CD4-positive, alpha-beta T cell (primary cell): ENCODE results near the gene VAPB. TPM values are rescaled to one million over a fixed set of nuclear protein-coding genes. Genes with fewer than 3 reads are reported as not detected.

Experiments used
- ATAC-seq: fragments of 200-7000 bp; cut with Tn5 transposase; one replicate; pipeline ENCODE4 v1.10.0; 2022; ENCODE audit warnings: mild to moderate bottlenecking; ENCODE audit not compliant: poor library complexity
- CTCF ChIA-PET: fragments of 350-600 bp; sonication (Branson Sonifier 250); formaldehyde crosslinking; loops from one replicate; lab custom pipeline; 2021; ENCODE audit warnings: antibody characterized with exemption, inconsistent platforms; lab: Charles Lee
- POLR2A ChIA-PET: fragments of 350-600 bp; sonication (Branson Sonifier 250); formaldehyde crosslinking; loops from one replicate; lab custom pipeline; 2021; ENCODE audit warnings: antibody characterized with exemption, inconsistent platforms; lab: Charles Lee
- DNase-seq, 14 experiments: peaks; one replicate each; pipeline ENCODE4 v3.0.0-alpha.2; 2013 to 2020; ENCODE audit warnings: mixed read lengths in 2 of 14
- H3K27ac ChIP-seq, 2 donors: one replicate each; pipeline versions ENCODE4 v1.5.1 to v1.7.0; 2013; ENCODE audit warnings: low read length in 2 of 2, low read depth in 1 of 2, mild to moderate bottlenecking in 1 of 2
- H3K27me3 ChIP-seq, 2 experiments: 1 replicate in 1 of 2; 2 replicates in 1 of 2; pipeline versions ENCODE4 v1.6.1 to v1.7.0; 2013; ENCODE audit warnings: low read length in 2 of 2, control low read depth in 1 of 2, mild to moderate bottlenecking in 1 of 2, moderate library complexity in 1 of 2; ENCODE audit not compliant: insufficient read depth in 2 of 2, control insufficient read depth in 1 of 2
- H3K36me3 ChIP-seq: one replicate; pipeline ENCODE4 v1.6.1; 2013; ENCODE audit warnings: low read length, control low read depth; ENCODE audit not compliant: insufficient read depth
- H3K4me1 ChIP-seq: one replicate; pipeline ENCODE4 v1.6.1; 2013; ENCODE audit warnings: low read length, control low read depth; ENCODE audit not compliant: insufficient read depth
- H3K4me3 ChIP-seq: one replicate; pipeline ENCODE4 v1.5.1; 2013; ENCODE audit warnings: mild to moderate bottlenecking, low read length, moderate library complexity
- H3K9me3 ChIP-seq, 2 experiments: 1 replicate in 1 of 2; 2 replicates in 1 of 2; pipeline versions ENCODE4 v1.6.1 to v1.7.0; 2013; ENCODE audit warnings: low read length in 2 of 2, mild to moderate bottlenecking in 2 of 2, control low read depth in 1 of 2, moderate library complexity in 1 of 2; ENCODE audit not compliant: control insufficient read depth in 1 of 2, insufficient read depth in 1 of 2
- H3K27ac Mint-ChIP-seq: one replicate; pipeline ENCODE4 v1.8.0; 2020; ENCODE audit warnings: mixed read lengths
- H3K27me3 Mint-ChIP-seq: one replicate; pipeline ENCODE4 v1.8.0; 2021; ENCODE audit warnings: mixed read lengths
- H3K36me3 Mint-ChIP-seq: one replicate; pipeline ENCODE4 v1.8.0; 2021; ENCODE audit warnings: low read depth, mixed read lengths
- H3K4me1 Mint-ChIP-seq: one replicate; pipeline ENCODE4 v1.8.0; 2021; ENCODE audit warnings: low read depth, mixed read lengths
- H3K4me3 Mint-ChIP-seq: one replicate; pipeline ENCODE4 v1.8.0; 2020; ENCODE audit warnings: mild to moderate bottlenecking, mixed read lengths
- H3K9me3 Mint-ChIP-seq: one replicate; pipeline ENCODE4 v1.8.0; 2020; ENCODE audit warnings: mixed read lengths
- intact Hi-C, 2 experiments: fragments of 100-400 bp; cut with DNase I in 1 of 2; cut with micrococcal nuclease in 1 of 2; formaldehyde crosslinking; loops; one replicate each; pipeline versions ENCODE4 v1.15.1 to v1.9.0; 2023 to 2025; cut with DNase I, micrococcal nuclease
- total RNA-seq, 174 experiments: library from RNA in 2 of 174; stranded (reverse) in 2 of 174; gene quantifications; one replicate each; pipeline ENCODE4 v1.2.3 and lab custom pipeline; 2021 to 2026
- TF ChIP-seq, protein P1 (sequence below): fragments of 200-600 bp; IDR thresholded peaks from one replicate; pipeline ENCODE4 v1.8.0; 2022; ENCODE audit warnings: antibody characterized with exemption, mild to moderate bottlenecking

VAPB gene
- total RNA-seq, 2 experiments from 2014 or later, result 25.2 to 29.4 TPM

GRCh38 chr20:58390659-58391035 is 1.6 kb downstream of the VAPB start:
- H3K9me3 ChIP-seq, result no peaks in the 10 kb centered on the region
- ATAC-seq (no peak), DNase-seq (no peak)
- H3K27me3 ChIP-seq, result no peaks in the 10 kb centered on the region
- H3K36me3 ChIP-seq, result peaks cover 28% of the 10 kb centered on the region
- CTCF ChIA-PET, result interaction anchor here (1.4 kb wide), 1 partner anchor 153 kb away, joined by 3 read pairs; no protein-coding TSS in a partner anchor
- no peaks in the 10 kb centered on the region for H3K9me3 Mint-ChIP-seq
- intact Hi-C loops, result loop anchor here (2.0 to 10.0 kb wide), 4 partner anchors 54 to 1996 kb away; partner anchors contain the start of genes AURKA (in 1 of the 2), CSTF1 (in 1 of the 2) and RAB22A (in 1 of the 2)
- POLR2A ChIA-PET, result no interaction called here
- peaks cover 48% of the 10 kb centered on the region for H3K36me3 Mint-ChIP-seq
- peak overlapping the region; percentile 92 for H3K27ac Mint-ChIP-seq
- no peak overlapping the region for H3K4me3 ChIP-seq
- no peaks in the 10 kb centered on the region for H3K27me3 Mint-ChIP-seq
- peak overlapping the region in 1 of 2 donors; percentile 28 for H3K27ac ChIP-seq
- peaks cover 60% of the 10 kb centered on the region for H3K4me1 Mint-ChIP-seq
- H3K4me1 ChIP-seq, result peaks cover 33% of the 10 kb centered on the region
- TF ChIP-seq, protein P1, sequence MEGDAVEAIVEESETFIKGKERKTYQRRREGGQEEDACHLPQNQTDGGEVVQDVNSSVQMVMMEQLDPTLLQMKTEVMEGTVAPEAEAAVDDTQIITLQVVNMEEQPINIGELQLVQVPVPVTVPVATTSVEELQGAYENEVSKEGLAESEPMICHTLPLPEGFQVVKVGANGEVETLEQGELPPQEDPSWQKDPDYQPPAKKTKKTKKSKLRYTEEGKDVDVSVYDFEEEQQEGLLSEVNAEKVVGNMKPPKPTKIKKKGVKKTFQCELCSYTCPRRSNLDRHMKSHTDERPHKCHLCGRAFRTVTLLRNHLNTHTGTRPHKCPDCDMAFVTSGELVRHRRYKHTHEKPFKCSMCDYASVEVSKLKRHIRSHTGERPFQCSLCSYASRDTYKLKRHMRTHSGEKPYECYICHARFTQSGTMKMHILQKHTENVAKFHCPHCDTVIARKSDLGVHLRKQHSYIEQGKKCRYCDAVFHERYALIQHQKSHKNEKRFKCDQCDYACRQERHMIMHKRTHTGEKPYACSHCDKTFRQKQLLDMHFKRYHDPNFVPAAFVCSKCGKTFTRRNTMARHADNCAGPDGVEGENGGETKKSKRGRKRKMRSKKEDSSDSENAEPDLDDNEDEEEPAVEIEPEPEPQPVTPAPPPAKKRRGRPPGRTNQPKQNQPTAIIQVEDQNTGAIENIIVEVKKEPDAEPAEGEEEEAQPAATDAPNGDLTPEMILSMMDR, result no peak
- H3K4me3 Mint-ChIP-seq, result peak overlapping the region; percentile 96

GRCh38 chr20:58392286-58392685 is 3.3 kb downstream of the VAPB start:
- ATAC-seq, result no peak
- no peaks in the 10 kb centered on the region for H3K9me3 Mint-ChIP-seq
- H3K4me1 Mint-ChIP-seq, result peaks cover 76% of the 10 kb centered on the region
- H3K36me3 Mint-ChIP-seq, result peaks cover 59% of the 10 kb centered on the region
- peaks cover 28% of the 10 kb centered on the region for H3K36me3 ChIP-seq
- CTCF ChIA-PET, result no interaction called here
- POLR2A ChIA-PET, result interaction anchor here (0.6 kb wide), 1 partner anchor 27 kb away, joined by 4 read pairs; no protein-coding TSS in a partner anchor
- intact Hi-C loops, result loop anchor here (5.0 to 10.0 kb wide), 3 partner anchors 53 to 1997 kb away; partner anchors contain the start of genes AURKA (in 1 of the 2) and CSTF1 (in 1 of the 2)
- peak overlapping the region; percentile 92 for H3K27ac Mint-ChIP-seq
- peak overlapping the region; percentile 62 for H3K4me3 Mint-ChIP-seq
- no peaks in the 10 kb centered on the region for H3K27me3 Mint-ChIP-seq
- no peak overlapping the region for H3K27ac ChIP-seq
- no peak for DNase-seq
- H3K4me1 ChIP-seq, result peaks cover 42% of the 10 kb centered on the region
- no peaks in the 10 kb centered on the region for H3K27me3 ChIP-seq
- no peak overlapping the region for H3K4me3 ChIP-seq
- TF ChIP-seq, protein P1, result no peak
- H3K9me3 ChIP-seq, result no peaks in the 10 kb centered on the region

DNA sequence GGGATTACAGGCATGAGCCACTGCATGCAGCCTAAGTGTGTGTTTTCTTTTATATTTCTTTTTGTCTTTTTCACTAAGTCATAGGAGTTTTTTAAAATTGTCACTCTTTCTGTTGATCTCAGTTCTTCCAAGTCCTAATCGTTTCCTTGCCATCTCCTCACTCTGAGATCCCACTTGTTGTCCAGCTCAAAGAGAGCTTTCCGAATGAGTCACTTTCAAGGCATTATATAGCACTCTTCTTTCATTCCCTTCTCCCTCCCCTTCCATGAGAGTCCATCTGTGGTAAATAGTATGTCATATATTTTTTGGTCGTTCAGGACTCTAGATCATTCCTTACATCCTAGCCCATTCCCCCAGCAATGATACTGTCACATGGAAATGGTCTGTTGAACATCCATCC is 4.3 kb downstream of the VAPB start:
- Mint-ChIP-seq H3K27me3 (no peaks in the 10 kb centered on the region), H3K4me3 (peak overlapping the region; percentile 7), H3K4me1 (peaks cover 85% of the 10 kb centered on the region), H3K36me3 (peaks cover 59% of the 10 kb centered on the region), H3K27ac (peak overlapping the region; percentile 43), H3K9me3 (no peaks in the 10 kb centered on the region)
- TF ChIP-seq, protein P1, result no peak
- Histone ChIP-seq H3K4me1 (peaks cover 42% of the 10 kb centered on the region), H3K4me3 (no peak overlapping the region), H3K27ac (no peak overlapping the region), H3K36me3 (peaks cover 34% of the 10 kb centered on the region), H3K9me3 (no peaks in the 10 kb centered on the region), H3K27me3 (no peaks in the 10 kb centered on the region)
- ChIA-PET POLR2A (no interaction called here), CTCF (no interaction called here)
- ATAC-seq, result no peak
- DNase-seq, result no peak
- intact Hi-C loops, result loop anchor here (5.0 to 10.0 kb wide), 3 partner anchors 52 to 1998 kb away; partner anchors contain the start of genes AURKA (in 1 of the 2) and CSTF1 (in 1 of the 2)
